ENCODE data around the gene PDE11A.
"Not testable (repeated sequence)": the region's sequence is repeated elsewhere in the genome, so short reads cannot be mapped to it uniquely, and the experiment has no call there.

The PDE11A gene

GRCh38 chr2:178075006-178075326 lies 2.4 kb upstream of the PDE11A start:
- FAIRE-seq (no peak), DNase-seq (ENCODE audit: insufficient read length, low spot score) (no peak)

GRCh38 chr2:178074123-178075005 lies 1.8 kb upstream of the PDE11A start:
- DNase-seq (ENCODE audit: insufficient read length, low spot score) (no peak), FAIRE-seq (no peak)

- FAIRE-seq (no peak), DNase-seq (ENCODE audit: insufficient read length, low spot score) (no peak)
Observed at GRCh38 chr2:178072000-178072382, 586 bp downstream of the PDE11A start.

GRCh38 chr2:178070824-178071223 lies 1.8 kb downstream of the PDE11A start:
- FAIRE-seq: no peak

GRCh38 chr2:178069551-178069950 lies 3.0 kb downstream of the PDE11A start:
- DNase-seq (ENCODE audit: insufficient read length, low spot score) (no peak), FAIRE-seq (no peak)

More at GRCh38 chr2:178070824-178071223, 1.8 kb downstream of the PDE11A start:
- no peak for DNase-seq (ENCODE audit: insufficient read length, low spot score)

- DNase-seq (ENCODE audit: insufficient read length, low spot score): no peak
- FAIRE-seq: no peak
Observed at GRCh38 chr2:178068823-178069454, 3.6 kb downstream of the PDE11A start.

- FAIRE-seq (no peak), DNase-seq (ENCODE audit: insufficient read length, low spot score) (no peak)
Observed at GRCh38 chr2:178066890-178067669, 5.5 kb downstream of the PDE11A start.

- no peak for FAIRE-seq
- DNase-seq (ENCODE audit: insufficient read length, low spot score): no peak
Observed at GRCh38 chr2:178066324-178066723, 6.3 kb downstream of the PDE11A start.

- DNase-seq (ENCODE audit: insufficient read length, low spot score) (no peak), FAIRE-seq (no peak)
Observed at GRCh38 chr2:178059681-178060080, 12.9 kb downstream of the PDE11A start.

- DNase-seq (ENCODE audit: insufficient read length, low spot score): no peak
- no peak for FAIRE-seq
Observed at GRCh38 chr2:178059111-178059510, 13.5 kb downstream of the PDE11A start.

- DNase-seq (ENCODE audit: insufficient read length, low spot score): no peak
- no peak for FAIRE-seq
Observed at GRCh38 chr2:178057179-178057680, 15.3 kb downstream of the PDE11A start.

- no peak for DNase-seq (ENCODE audit: insufficient read length, low spot score)
- no peak for FAIRE-seq
Observed at GRCh38 chr2:178056345-178056744, 16.2 kb downstream of the PDE11A start.

- not testable (repeated sequence) for DNase-seq (ENCODE audit: insufficient read length, low spot score); FAIRE-seq
Observed at GRCh38 chr2:178051257-178051656, 21.3 kb downstream of the PDE11A start.

- FAIRE-seq (no peak), DNase-seq (ENCODE audit: insufficient read length, low spot score) (no peak)
Observed at GRCh38 chr2:178047391-178047790, 25.2 kb downstream of the PDE11A start.

GRCh38 chr2:178044836-178045235 lies 27.7 kb downstream of the PDE11A start:
- FAIRE-seq (no peak), DNase-seq (ENCODE audit: insufficient read length, low spot score) (no peak)

GRCh38 chr2:178043266-178043665 lies 29.3 kb downstream of the PDE11A start:
- DNase-seq (ENCODE audit: insufficient read length, low spot score) (no peak), FAIRE-seq (no peak)

GRCh38 chr2:178033583-178033982 lies 39.0 kb downstream of the PDE11A start:
- not testable (repeated sequence) for FAIRE-seq; DNase-seq (ENCODE audit: insufficient read length, low spot score)

- FAIRE-seq (no peak), DNase-seq (ENCODE audit: insufficient read length, low spot score) (no peak)
Observed at GRCh38 chr2:178029342-178029741, 43.2 kb downstream of the PDE11A start.

GRCh38 chr2:178025551-178026185 lies 46.9 kb downstream of the PDE11A start:
- no peak for DNase-seq (ENCODE audit: insufficient read length, low spot score)
- FAIRE-seq: no peak

GRCh38 chr2:178018141-178018540 lies 54.4 kb downstream of the PDE11A start:
- no peak for DNase-seq (ENCODE audit: insufficient read length, low spot score)

GRCh38 chr2:178016612-178017011 lies 56.0 kb downstream of the PDE11A start:
- FAIRE-seq: no peak

More at GRCh38 chr2:178018141-178018540, 54.4 kb downstream of the PDE11A start:
- no peak for FAIRE-seq

More at GRCh38 chr2:178016612-178017011, 56.0 kb downstream of the PDE11A start:
- no peak for DNase-seq (ENCODE audit: insufficient read length, low spot score)

All from HTR-8/SVneo (cell line).